Keratinocyte (primary cell): ENCODE data around the gene PTCHD4. TPM values are rescaled to one million over a fixed set of nuclear protein-coding genes. Genes with fewer than 3 reads are reported as not detected.
"Not testable (repeated sequence)": the region's sequence is repeated elsewhere in the genome, so short reads cannot be mapped to it uniquely, and the experiment has no call there.

Experiments used
- DNase-seq: peaks from one replicate; pipeline ENCODE4 v3.0.0-alpha.2; 2011; ENCODE audit warnings: low read depth, missing footprints, low spot score
- FAIRE-seq: peaks from 2 replicates; lab custom pipeline; 2011; peaks lifted over from hg19 to GRCh38; lab: Jason Lieb, UNC
- H2AFZ ChIP-seq: 2 replicates; pipeline ENCODE4 v1.6.0; 2012; ENCODE audit warnings: low read length, control low read depth, inconsistent platforms; ENCODE audit not compliant: control insufficient read depth
- H3K27ac ChIP-seq: 2 replicates; pipeline ENCODE4 v1.5.1; 2011; ENCODE audit warnings: low read length; ENCODE audit not compliant: control insufficient read depth, insufficient read depth
- H3K27me3 ChIP-seq: 3 replicates; pipeline ENCODE4 v1.6.0; 2011; ENCODE audit warnings: low read length; ENCODE audit not compliant: control insufficient read depth, insufficient read depth; ENCODE audit errors: extremely low read depth
- H3K36me3 ChIP-seq, 2 experiments: 2 replicates in 1 of 2; 3 replicates in 1 of 2; pipeline ENCODE4 v1.5.1; 2011; ENCODE audit warnings: low read length in 2 of 2, mild to moderate bottlenecking in 1 of 2; ENCODE audit not compliant: control insufficient read depth in 2 of 2, insufficient read depth in 2 of 2; ENCODE audit errors: extremely low read depth in 1 of 2
- H3K4me1 ChIP-seq: 3 replicates; pipeline ENCODE4 v1.5.1; 2011; ENCODE audit warnings: low read length; ENCODE audit not compliant: control insufficient read depth, insufficient read depth; ENCODE audit errors: extremely low read depth
- H3K4me2 ChIP-seq: 3 replicates; pipeline ENCODE4 v1.6.0; 2011; ENCODE audit warnings: low read depth, low read length; ENCODE audit not compliant: control insufficient read depth, insufficient read depth; ENCODE audit errors: extremely low read depth
- H3K4me3 ChIP-seq, 3 experiments: fragments of 200-600 bp in 1 of 3; sonication (generic) in 1 of 3; 2 replicates in 2 of 3; 3 replicates in 1 of 3; pipeline ENCODE4 v1.5.1; 2011 to 2016; ENCODE audit warnings: low read length in 3 of 3, mild to moderate bottlenecking in 3 of 3, control low read depth in 2 of 3, inconsistent platforms in 1 of 3, low read depth in 1 of 3, mixed read lengths in 1 of 3, mixed run types in 1 of 3, moderate library complexity in 1 of 3; ENCODE audit not compliant: control insufficient read depth in 2 of 3, insufficient read depth in 2 of 3; ENCODE audit errors: extremely low read depth in 1 of 3
- H3K79me2 ChIP-seq: 2 replicates; pipeline ENCODE4 v1.6.0; 2012; ENCODE audit warnings: low read length; ENCODE audit not compliant: control insufficient read depth, insufficient read depth
- H3K9ac ChIP-seq: 3 replicates; pipeline ENCODE4 v1.6.0; 2011; ENCODE audit warnings: low read length; ENCODE audit not compliant: control insufficient read depth, insufficient read depth; ENCODE audit errors: extremely low read depth
- H3K9me1 ChIP-seq: 3 replicates; pipeline ENCODE4 v1.6.0; 2011; ENCODE audit warnings: low read length; ENCODE audit not compliant: control insufficient read depth, insufficient read depth; ENCODE audit errors: extremely low read depth
- H3K9me3 ChIP-seq: 2 replicates; pipeline ENCODE4 v1.5.1; 2012; ENCODE audit warnings: low read depth, low read length; ENCODE audit not compliant: control insufficient read depth
- H4K20me1 ChIP-seq: 3 replicates; pipeline ENCODE4 v1.6.0; 2011; ENCODE audit warnings: low read length; ENCODE audit not compliant: control insufficient read depth, insufficient read depth; ENCODE audit errors: extremely low read depth
- CTCF ChIP-seq, 3 experiments: IDR thresholded peaks in 1 of 3; conservative IDR thresholded peaks in 1 of 3; optimal IDR thresholded peaks in 1 of 3; 2 replicates in 2 of 3; 3 replicates in 1 of 3; pipeline versions ENCODE3 to v1.5.1; 2011; ENCODE audit warnings: low read length in 3 of 3, mild to moderate bottlenecking in 3 of 3, moderate library complexity in 2 of 3, control low read depth in 1 of 3, inconsistent platforms in 1 of 3; ENCODE audit not compliant: insufficient read depth in 2 of 3; ENCODE audit errors: extremely low read depth in 1 of 3
- EZH2 ChIP-seq: IDR thresholded peaks from one replicate; pipeline ENCODE4 v1.6.1; 2012; ENCODE audit warnings: inconsistent platforms, mild to moderate bottlenecking, low read length, moderate library complexity
- dilution Hi-C: fragments of 300-500 bp; cut with MboI; formaldehyde crosslinking; loops from one replicate; pipeline ENCODE4 v1.7.0; 2020; ENCODE audit warnings: low sequenced_read_pairs; ENCODE audit not compliant: extremely low pct_ligation_motif_present
- polyA plus RNA-seq, 5 experiments: library from polyadenylated mRNA; depleted of rRNA in 3 of 5; stranded (reverse) in 3 of 5; stranded (forward) in 1 of 5; unstranded in 1 of 5; fragments of >200 nt; gene quantifications; 1 replicate in 1 of 5; 2 replicates in 3 of 5; 3 replicates in 1 of 5; pipeline versions ENCODE4 v1.2.1 to v1.2.3, GENCODE V29; 2011 to 2012; ENCODE audit warnings: missing spikeins in 2 of 5, low read depth in 1 of 5, low replicate concordance in 1 of 5

Gene PTCHD4
- polyA plus RNA-seq, 1 donor (not counting 4 experiments of a cell fraction or from before 2014, with no cell fraction given) = 0.41 TPM

- no peaks in the 10 kb centered on the region for H4K20me1 ChIP-seq
- peak overlapping the region; percentile 51 for H3K4me2 ChIP-seq
- peak overlapping the region; percentile 16 for H3K9ac ChIP-seq
- H3K4me3 ChIP-seq = peak overlapping the region; percentile 39 to 53 (median 43)
- dilution Hi-C loops = no loop called here
- peak overlapping the region; percentile 0 for H2AFZ ChIP-seq
- no peaks in the 10 kb centered on the region for H3K9me3 ChIP-seq
- FAIRE-seq = peak; percentile 64
- no peaks in the 10 kb centered on the region for H3K27me3 ChIP-seq
- peaks cover 7% of the 10 kb centered on the region for H3K4me1 ChIP-seq
- TF ChIP-seq EZH2 (no peak), CTCF (optimal IDR thresholded peaks at IDR 0.05 in 1 of 3, IDR thresholded peaks at IDR 0.05 in 1 of 3, conservative IDR thresholded peaks at IDR 0.05 in 1 of 3; ENCODE audit: extremely low read depth in 1 of 3, insufficient read depth in 2 of 3, low read length in 3 of 3) (no peak)
- peaks cover 14% of the 10 kb centered on the region for H3K79me2 ChIP-seq
- H3K27ac ChIP-seq = peak overlapping the region; percentile 69
- DNase-seq = no peak
- H3K9me1 ChIP-seq = no peaks in the 10 kb centered on the region
- no peaks in the 10 kb centered on the region for H3K36me3 ChIP-seq
Measured at GRCh38 chr6:48109944-48110343, 1.1 kb downstream of the PTCHD4 start.

- H3K4me2 ChIP-seq, DNase-seq, dilution Hi-C loops, H3K27me3 ChIP-seq, H3K36me3 ChIP-seq, FAIRE-seq, H3K4me3 ChIP-seq, H3K9me1 ChIP-seq, H3K9me3 ChIP-seq, H4K20me1 ChIP-seq, H2AFZ ChIP-seq, H3K9ac ChIP-seq, H3K27ac ChIP-seq: not testable (repeated sequence)
- peaks cover 16% of the 10 kb centered on the region for H3K79me2 ChIP-seq
- peaks cover 10% of the 10 kb centered on the region for H3K4me1 ChIP-seq
Measured at GRCh38 chr6:48102476-48103195, 8.4 kb downstream of the PTCHD4 start.
